Measurements from ENCODE around the gene PTPRU. TPM values are rescaled to one million over a fixed set of nuclear protein-coding genes. Genes with fewer than 3 reads are reported as not detected.

The PTPRU gene
- total RNA-seq, 1 donor from 2014 or later = 15.3 TPM

DNA sequence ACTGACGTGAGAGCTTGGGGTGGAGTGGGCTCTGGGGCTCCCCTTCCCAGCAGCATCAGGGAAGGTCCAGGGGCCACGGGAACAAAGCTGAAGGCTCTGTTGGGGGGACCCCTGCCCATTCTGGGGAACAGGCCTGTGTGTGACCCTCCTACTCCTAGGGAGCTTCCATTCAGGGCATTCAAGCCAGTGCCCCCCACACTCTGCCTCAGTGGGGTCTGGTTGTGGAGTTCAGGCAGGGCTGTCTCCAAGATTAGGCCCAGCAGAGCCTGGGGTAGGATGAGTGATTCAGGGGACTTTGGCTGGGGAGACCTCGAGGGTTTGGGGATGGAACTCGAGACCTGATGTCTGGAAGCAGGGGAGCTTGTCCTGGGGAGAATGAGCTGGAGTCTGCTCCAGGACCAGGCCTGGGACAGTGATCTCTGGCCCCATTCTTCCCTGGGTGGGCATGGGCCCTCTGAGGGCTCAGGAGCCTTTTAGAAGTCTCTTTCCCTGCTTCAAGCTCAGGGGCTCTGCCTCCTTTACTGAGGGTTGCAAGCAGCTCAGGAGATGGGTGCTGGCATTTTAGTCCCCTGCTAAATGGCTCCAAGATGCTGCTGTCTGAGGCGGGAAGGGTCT, 81.7 kb downstream of the PTPRU start:
- Histone ChIP-seq H3K27ac (replicated peaks) (no peak overlapping the region), H3K4me3 (no peak overlapping the region), H3K27me3 (ENCODE audit: low read depth) (no peaks in the 10 kb centered on the region), H3K4me1 (no peaks in the 10 kb centered on the region), H3K9me3 (replicated peaks) (no peaks in the 10 kb centered on the region), H3K36me3 (peaks cover 21% of the 10 kb centered on the region)
- DNase-seq = no peak
- intact Hi-C loops (cut with micrococcal nuclease) = no loop called here
- TF ChIP-seq, protein P1, sequence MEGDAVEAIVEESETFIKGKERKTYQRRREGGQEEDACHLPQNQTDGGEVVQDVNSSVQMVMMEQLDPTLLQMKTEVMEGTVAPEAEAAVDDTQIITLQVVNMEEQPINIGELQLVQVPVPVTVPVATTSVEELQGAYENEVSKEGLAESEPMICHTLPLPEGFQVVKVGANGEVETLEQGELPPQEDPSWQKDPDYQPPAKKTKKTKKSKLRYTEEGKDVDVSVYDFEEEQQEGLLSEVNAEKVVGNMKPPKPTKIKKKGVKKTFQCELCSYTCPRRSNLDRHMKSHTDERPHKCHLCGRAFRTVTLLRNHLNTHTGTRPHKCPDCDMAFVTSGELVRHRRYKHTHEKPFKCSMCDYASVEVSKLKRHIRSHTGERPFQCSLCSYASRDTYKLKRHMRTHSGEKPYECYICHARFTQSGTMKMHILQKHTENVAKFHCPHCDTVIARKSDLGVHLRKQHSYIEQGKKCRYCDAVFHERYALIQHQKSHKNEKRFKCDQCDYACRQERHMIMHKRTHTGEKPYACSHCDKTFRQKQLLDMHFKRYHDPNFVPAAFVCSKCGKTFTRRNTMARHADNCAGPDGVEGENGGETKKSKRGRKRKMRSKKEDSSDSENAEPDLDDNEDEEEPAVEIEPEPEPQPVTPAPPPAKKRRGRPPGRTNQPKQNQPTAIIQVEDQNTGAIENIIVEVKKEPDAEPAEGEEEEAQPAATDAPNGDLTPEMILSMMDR (IDR thresholded peaks at IDR 0.05; ENCODE audit: borderline replicate concordance) = no peak

- Histone ChIP-seq H3K27me3 (ENCODE audit: low read depth) (no peaks in the 10 kb centered on the region), H3K4me3 (no peak overlapping the region), H3K9me3 (replicated peaks) (no peaks in the 10 kb centered on the region), H3K27ac (replicated peaks) (no peak overlapping the region), H3K4me1 (no peaks in the 10 kb centered on the region), H3K36me3 (peaks cover 17% of the 10 kb centered on the region)
- TF ChIP-seq, protein P1 (IDR thresholded peaks at IDR 0.05; ENCODE audit: borderline replicate concordance) = no peak
- intact Hi-C loops (cut with micrococcal nuclease) = no loop called here
- DNase-seq = no peak
Observed at GRCh38 chr1:29318724-29319123, 82.4 kb downstream of the PTPRU start.

DNA sequence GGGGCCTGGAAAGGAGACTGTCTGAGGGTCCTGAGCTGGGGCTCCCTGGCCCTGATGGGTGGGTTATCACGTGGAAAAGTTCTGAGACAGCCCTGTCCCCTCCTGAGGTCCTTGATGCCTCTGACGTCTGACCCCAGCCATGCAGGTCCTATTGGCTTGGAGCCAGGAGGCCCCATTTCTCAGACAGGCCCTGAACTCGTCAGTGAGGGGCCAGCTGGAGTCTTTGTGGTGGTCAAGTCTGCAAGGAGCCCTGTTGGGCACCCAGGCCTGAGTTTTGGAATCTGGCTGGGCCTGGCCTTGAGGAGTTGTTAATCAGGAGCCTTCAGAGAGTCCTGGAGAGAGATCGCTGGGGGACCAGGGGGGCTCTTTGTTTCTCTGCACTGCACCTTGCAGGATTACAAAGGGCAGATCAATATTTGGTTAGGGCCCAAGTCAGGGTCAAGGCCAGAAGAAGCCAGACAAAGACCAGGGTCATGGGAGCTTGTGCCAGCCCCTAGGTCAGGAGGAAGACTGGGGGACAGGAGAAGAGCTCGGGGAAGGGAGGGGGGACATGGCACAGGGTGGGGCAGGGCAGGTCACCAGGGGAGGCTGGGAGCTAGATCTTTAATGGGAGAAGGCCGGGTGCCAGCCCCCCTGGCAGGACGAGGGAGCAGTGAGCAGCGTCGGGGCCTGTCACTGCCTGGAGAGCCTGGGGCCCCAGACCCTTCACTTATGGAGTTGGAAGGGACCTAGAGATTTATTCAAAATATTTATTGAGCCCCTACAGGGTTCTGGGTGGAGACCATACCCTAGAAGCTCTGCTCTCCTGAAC, 83.2 kb downstream of the PTPRU start:
- Histone ChIP-seq H3K4me3 (no peak overlapping the region), H3K27ac (replicated peaks) (no peak overlapping the region), H3K27me3 (ENCODE audit: low read depth) (no peaks in the 10 kb centered on the region), H3K9me3 (replicated peaks) (no peaks in the 10 kb centered on the region), H3K36me3 (peaks cover 17% of the 10 kb centered on the region), H3K4me1 (no peaks in the 10 kb centered on the region)
- TF ChIP-seq, protein P1 (IDR thresholded peaks at IDR 0.05; ENCODE audit: borderline replicate concordance) = no peak
- intact Hi-C loops (cut with micrococcal nuclease) = no loop called here
- no peak for DNase-seq

DNA sequence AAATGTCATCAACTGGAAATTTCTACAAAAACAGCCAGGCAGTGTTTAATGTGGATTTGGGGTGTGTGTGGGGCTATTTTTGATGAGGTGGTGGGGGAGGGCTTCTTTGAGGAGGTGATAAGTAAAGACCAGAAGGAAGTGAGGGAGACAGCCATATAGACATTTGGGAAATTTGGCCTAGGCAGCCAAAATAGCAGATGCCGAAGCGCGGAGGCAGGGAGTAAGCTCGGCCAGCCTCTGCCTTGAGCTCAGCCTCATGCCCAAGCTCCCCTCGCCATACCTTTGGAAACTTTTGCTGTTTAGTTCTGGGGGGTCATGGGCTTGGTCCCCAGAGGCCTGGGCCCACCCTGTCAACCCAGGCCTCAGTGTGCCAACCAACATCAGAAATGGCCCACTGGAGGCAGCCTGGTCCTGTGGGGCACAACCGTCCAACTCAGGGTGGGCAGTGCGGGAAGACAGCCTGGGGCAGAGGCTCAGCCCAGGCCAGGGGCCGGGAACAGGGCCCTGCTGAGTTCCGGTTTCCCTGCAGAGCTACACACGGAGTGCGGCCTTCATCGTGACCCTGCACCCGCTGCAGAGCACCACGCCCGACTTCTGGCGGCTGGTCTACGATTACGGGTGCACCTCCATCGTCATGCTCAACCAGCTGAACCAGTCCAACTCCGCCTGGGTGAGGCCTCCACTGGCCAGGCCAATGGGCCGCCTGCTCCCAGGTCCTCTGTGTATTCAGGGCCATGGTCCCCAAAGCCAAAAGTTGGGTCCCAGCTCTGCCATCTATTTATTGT, 84.0 kb downstream of the PTPRU start:
- Histone ChIP-seq H3K4me3 (no peak overlapping the region), H3K27me3 (ENCODE audit: low read depth) (no peaks in the 10 kb centered on the region), H3K9me3 (replicated peaks) (no peaks in the 10 kb centered on the region), H3K27ac (replicated peaks) (no peak overlapping the region), H3K36me3 (peaks cover 13% of the 10 kb centered on the region), H3K4me1 (no peaks in the 10 kb centered on the region)
- intact Hi-C loops (cut with micrococcal nuclease) = no loop called here
- TF ChIP-seq, protein P1 (IDR thresholded peaks at IDR 0.05; ENCODE audit: borderline replicate concordance) = no peak
- no peak for DNase-seq

DNA sequence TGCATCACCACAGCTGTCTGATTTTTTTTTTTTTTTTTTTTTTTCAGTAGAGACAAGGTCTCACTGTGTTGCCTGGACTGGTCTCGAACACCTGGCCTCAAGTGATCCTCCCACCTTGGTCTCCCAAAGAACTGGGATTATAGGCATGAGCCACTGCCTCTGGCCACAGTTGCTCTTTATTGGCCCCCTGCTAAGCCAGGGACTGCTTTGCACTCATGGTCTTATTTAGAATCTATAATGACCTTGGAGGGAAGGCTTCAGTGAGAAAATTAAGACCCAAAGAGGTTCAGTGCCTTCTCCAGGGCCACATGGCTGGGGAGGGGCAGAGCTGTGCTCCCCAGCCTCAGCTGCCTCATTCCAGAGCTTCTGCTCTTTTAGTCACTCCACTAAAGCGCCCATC, 84.9 kb downstream of the PTPRU start:
- no peak overlapping the region for H3K27ac ChIP-seq (replicated peaks)
- H3K4me1 ChIP-seq = no peaks in the 10 kb centered on the region
- intact Hi-C loops (cut with micrococcal nuclease) = no loop called here
- H3K36me3 ChIP-seq = peaks cover 8% of the 10 kb centered on the region
- TF ChIP-seq, protein P1 (IDR thresholded peaks at IDR 0.05; ENCODE audit: borderline replicate concordance) = no peak
- no peak for DNase-seq
- H3K9me3 ChIP-seq (replicated peaks) = no peaks in the 10 kb centered on the region
- H3K27me3 ChIP-seq (ENCODE audit: low read depth) = no peaks in the 10 kb centered on the region
- no peak overlapping the region for H3K4me3 ChIP-seq
